Esophagus (tissue), 2 donors: ENCODE data around the gene CLDN6. TPM values are rescaled to one million over a fixed set of nuclear protein-coding genes. Genes with fewer than 3 reads are reported as not detected.

ENCODE experiments used
- H3K27ac ChIP-seq, 2 donors: one replicate each; pipeline ENCODE4 v1.5.1; 2013; ENCODE audit warnings: low read depth in 2 of 2, mild to moderate bottlenecking in 2 of 2, inconsistent platforms in 1 of 2, low read length in 1 of 2, moderate library complexity in 1 of 2
- H3K27me3 ChIP-seq, 2 donors: one replicate each; pipeline ENCODE4 v1.6.1; 2013; ENCODE audit warnings: low read length in 2 of 2, control low read depth in 1 of 2, mild to moderate bottlenecking in 1 of 2; ENCODE audit not compliant: insufficient read depth in 2 of 2, control insufficient read depth in 1 of 2
- H3K36me3 ChIP-seq, 2 donors: one replicate each; pipeline ENCODE4 v1.6.1; 2013; ENCODE audit warnings: low read length in 1 of 2; ENCODE audit not compliant: control insufficient read depth in 2 of 2, insufficient read depth in 2 of 2
- H3K4me1 ChIP-seq, 2 donors: one replicate each; pipeline ENCODE4 v1.6.1; 2013; ENCODE audit warnings: low read length in 1 of 2; ENCODE audit not compliant: control insufficient read depth in 2 of 2, insufficient read depth in 2 of 2
- H3K4me3 ChIP-seq, 2 donors: one replicate each; pipeline ENCODE4 v1.5.1; 2013; ENCODE audit warnings: low read length in 2 of 2, mild to moderate bottlenecking in 2 of 2, low read depth in 1 of 2, moderate library complexity in 1 of 2
- H3K9me3 ChIP-seq, 2 donors: one replicate each; pipeline ENCODE4 v1.6.1; 2013; ENCODE audit warnings: mild to moderate bottlenecking in 2 of 2, low read depth in 1 of 2, low read length in 1 of 2, moderate library complexity in 1 of 2; ENCODE audit not compliant: control insufficient read depth in 2 of 2, insufficient read depth in 1 of 2
- WGBS, 2 donors: extraction: QIAGEN DNeasy Blood & Tissue Kit; methylation state at CpG; one replicate each; pipeline ENCODE4 v1.1.7; 2013; 5-methylcytosine and 5-hydroxymethylcytosine counted together
- polyA plus RNA-seq, 2 donors: library from polyadenylated mRNA; stranded (reverse); fragments of 200-250 nt; gene quantifications; one replicate each; pipeline ENCODE4 v1.2.3, GENCODE V29; 2013
- donor health status: healthy with polysubstance abuse.
- donor health status: Bipolar disorder and iron deficiency.

CLDN6 gene
- polyA plus RNA-seq, 2 donors = 0.06 TPM; not detected in 1

- Histone ChIP-seq H3K9me3 (no peaks in the 10 kb centered on the region), H3K4me3 (no peak overlapping the region), H3K36me3 (no peaks in the 10 kb centered on the region), H3K27me3 (peaks cover 0 to 4% of the 10 kb centered on the region in 2 donors), H3K4me1 (peaks cover 0 to 2% of the 10 kb centered on the region in 2 donors), H3K27ac (no peak overlapping the region)
- WGBS, 2 donors = 52 to 67% methylated on average over 13 of the region's 13 CpGs
These were observed 10.7 kb downstream of the CLDN6 start for GRCh38 chr16:3007059-3007956.

DNA sequence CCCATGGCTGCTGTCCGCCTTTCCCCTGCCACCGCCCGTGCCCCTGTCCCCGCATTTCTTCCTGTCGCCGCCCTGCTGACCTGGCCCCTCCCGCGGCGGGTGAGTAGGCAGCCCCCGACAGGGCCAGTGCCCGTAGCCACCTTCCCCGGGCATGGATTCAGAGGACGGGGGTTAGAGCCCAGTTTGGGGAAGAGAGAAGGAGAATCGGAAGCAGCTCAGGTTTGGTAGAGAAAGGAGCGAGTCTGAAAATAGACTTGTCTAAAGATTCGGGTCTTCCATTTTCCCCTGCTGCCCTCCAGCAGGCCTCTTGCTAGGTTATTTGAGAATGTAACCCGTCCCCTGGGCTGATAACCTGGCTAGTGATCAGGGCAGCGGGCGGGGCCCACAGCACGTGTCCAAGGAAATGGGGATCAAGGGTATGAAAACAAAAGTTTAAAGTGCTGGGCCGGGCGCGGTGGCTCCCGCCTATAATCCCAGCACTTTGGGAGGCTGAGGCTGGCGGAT lies 13.2 kb downstream of the CLDN6 start:
- Histone ChIP-seq H3K27me3 (no peaks in the 10 kb centered on the region), H3K27ac (no peak overlapping the region)
- WGBS, 2 donors = 7 to 8% methylated on average over 25 of the region's 25 CpGs

GRCh38 chr16:3004319-3004718 lies 13.7 kb downstream of the CLDN6 start:
- peak overlapping the region in 1 of 2 donors; percentile 66 for H3K4me3 ChIP-seq
- H3K9me3 ChIP-seq = no peaks in the 10 kb centered on the region
- H3K4me1 ChIP-seq = peaks cover 0 to 2% of the 10 kb centered on the region in 2 donors
- no peaks in the 10 kb centered on the region for H3K27me3 ChIP-seq
- no peaks in the 10 kb centered on the region for H3K36me3 ChIP-seq
- peak overlapping the region in 1 of 2 donors; percentile 26 for H3K27ac ChIP-seq
- WGBS, 2 donors = 1% methylated on average over 18 to 66 of the region's 67 CpGs

More for the DNA sequence above, 13.2 kb downstream of the CLDN6 start:
- Histone ChIP-seq H3K36me3 (no peaks in the 10 kb centered on the region), H3K4me3 (peak overlapping the region; percentile 20 to 66), H3K4me1 (peaks cover 0 to 2% of the 10 kb centered on the region in 2 donors), H3K9me3 (no peaks in the 10 kb centered on the region)

- Histone ChIP-seq H3K4me3 (peak overlapping the region in 1 of 2 donors; percentile 66), H3K36me3 (no peaks in the 10 kb centered on the region), H3K27ac (no peak overlapping the region), H3K4me1 (peaks cover 0 to 2% of the 10 kb centered on the region in 2 donors), H3K9me3 (no peaks in the 10 kb centered on the region), H3K27me3 (no peaks in the 10 kb centered on the region)
- 9 to 12% methylated on average over 38 to 58 of the region's 58 CpGs for WGBS, 2 donors
These were observed 14.3 kb downstream of the CLDN6 start for GRCh38 chr16:3003582-3004270.

GRCh38 chr16:3001316-3001715 lies 16.7 kb downstream of the CLDN6 start:
- no peak overlapping the region for H3K4me3 ChIP-seq
- H3K36me3 ChIP-seq = no peaks in the 10 kb centered on the region
- H3K27me3 ChIP-seq = no peaks in the 10 kb centered on the region
- H3K27ac ChIP-seq = no peak overlapping the region
- WGBS, 2 donors = 71 to 83% methylated on average over 12 of the region's 12 CpGs
- H3K4me1 ChIP-seq = peaks cover 0 to 2% of the 10 kb centered on the region in 2 donors
- H3K9me3 ChIP-seq = no peaks in the 10 kb centered on the region

- H3K27me3 ChIP-seq = no peaks in the 10 kb centered on the region
These were observed 17.4 kb downstream of the CLDN6 start for GRCh38 chr16:3000540-3000939.

GRCh38 chr16:2999929-3000328 lies 18.1 kb downstream of the CLDN6 start:
- Histone ChIP-seq H3K4me1 (peaks cover 0 to under 1% of the 10 kb centered on the region in 2 donors), H3K27me3 (no peaks in the 10 kb centered on the region)
- 85% methylated on average over 6 of the region's 6 CpGs for WGBS, 2 donors

More at GRCh38 chr16:3000540-3000939, 17.4 kb downstream of the CLDN6 start:
- Histone ChIP-seq H3K4me3 (no peak overlapping the region), H3K36me3 (no peaks in the 10 kb centered on the region), H3K4me1 (peaks cover 0 to 2% of the 10 kb centered on the region in 2 donors), H3K9me3 (no peaks in the 10 kb centered on the region), H3K27ac (no peak overlapping the region)
- WGBS, 2 donors = 73 to 80% methylated on average over 4 of the region's 4 CpGs

DNA sequence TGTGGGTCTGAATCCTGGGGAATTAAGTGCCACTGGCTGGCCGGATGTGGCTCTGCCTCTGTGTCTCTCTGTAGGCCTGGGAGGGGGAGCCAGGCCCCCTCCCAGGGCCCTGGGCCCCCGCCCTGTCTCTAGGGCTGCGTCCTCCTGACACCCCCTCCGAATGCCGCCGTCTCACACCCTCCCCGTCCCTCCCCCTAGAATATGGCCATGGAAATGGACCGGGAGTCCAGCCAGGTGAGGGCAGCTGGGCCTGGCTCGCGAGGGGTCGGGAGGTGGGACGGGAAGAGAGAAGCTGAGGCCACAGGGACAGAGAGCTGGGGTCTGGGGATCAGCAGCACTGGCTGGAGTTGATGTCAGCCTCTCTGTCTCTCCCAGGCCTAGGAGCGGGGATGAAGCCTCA lies 21.7 kb downstream of the CLDN6 start:
- Histone ChIP-seq H3K36me3 (no peaks in the 10 kb centered on the region), H3K4me1 (peaks cover 0 to 4% of the 10 kb centered on the region in 2 donors), H3K4me3 (no peak overlapping the region), H3K27me3 (no peaks in the 10 kb centered on the region), H3K27ac (no peak overlapping the region), H3K9me3 (no peaks in the 10 kb centered on the region)
- WGBS, 2 donors = 75 to 79% methylated on average over 11 to 13 of the region's 13 CpGs

More at GRCh38 chr16:2999929-3000328, 18.1 kb downstream of the CLDN6 start:
- no peak overlapping the region for H3K4me3 ChIP-seq
- H3K36me3 ChIP-seq = no peaks in the 10 kb centered on the region
- H3K9me3 ChIP-seq = no peaks in the 10 kb centered on the region
- no peak overlapping the region for H3K27ac ChIP-seq

DNA sequence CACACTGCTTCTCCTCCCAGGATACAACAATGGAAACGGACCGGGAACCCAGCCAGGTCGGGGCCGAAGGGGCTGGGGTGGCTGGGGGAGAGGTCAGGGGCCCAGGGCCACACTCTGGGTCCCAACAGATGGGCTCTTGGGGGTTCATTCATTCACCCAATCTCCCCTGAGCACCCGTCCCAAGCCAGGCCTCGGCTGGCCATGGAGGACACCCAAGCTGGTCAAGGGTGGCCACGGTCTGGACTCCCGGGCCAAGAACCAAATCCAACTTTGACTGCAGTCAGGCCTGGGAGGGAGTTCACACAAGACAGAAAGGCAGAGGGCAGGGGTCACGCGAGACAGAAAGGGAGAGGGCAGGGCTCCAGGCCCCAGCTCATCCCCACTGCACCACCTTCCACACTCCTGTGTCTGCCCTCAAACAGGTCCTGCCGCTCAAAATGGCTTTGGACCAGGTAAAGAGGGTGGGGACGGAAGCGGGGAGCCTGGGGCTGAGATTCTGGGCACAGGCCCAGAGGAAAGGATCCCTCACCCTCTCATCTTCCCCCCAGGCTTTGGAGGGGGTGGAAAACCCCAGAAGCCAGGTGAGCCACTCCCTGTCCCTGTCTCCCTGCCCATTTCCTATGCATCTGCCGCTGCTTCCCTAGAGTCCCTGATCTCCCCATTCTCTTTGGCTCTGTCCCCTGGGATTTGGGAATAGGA lies 25.5 kb downstream of the CLDN6 start:
- WGBS, 2 donors = 63 to 76% methylated on average over 13 to 14 of the region's 14 CpGs
- H3K27me3 ChIP-seq = no peaks in the 10 kb centered on the region
- H3K27ac ChIP-seq = peak overlapping the region in 1 of 2 donors; percentile 50
- no peaks in the 10 kb centered on the region for H3K9me3 ChIP-seq
- no peak overlapping the region for H3K4me3 ChIP-seq
- peaks cover 0 to 7% of the 10 kb centered on the region in 2 donors for H3K4me1 ChIP-seq
- H3K36me3 ChIP-seq = no peaks in the 10 kb centered on the region
